ENCODE data around the gene EYA2. TPM values are rescaled to one million over a fixed set of nuclear protein-coding genes. Genes with fewer than 3 reads are reported as not detected.

Gene EYA2
- total RNA-seq, 1 donor from 2014 or later = 0.62 TPM

DNA sequence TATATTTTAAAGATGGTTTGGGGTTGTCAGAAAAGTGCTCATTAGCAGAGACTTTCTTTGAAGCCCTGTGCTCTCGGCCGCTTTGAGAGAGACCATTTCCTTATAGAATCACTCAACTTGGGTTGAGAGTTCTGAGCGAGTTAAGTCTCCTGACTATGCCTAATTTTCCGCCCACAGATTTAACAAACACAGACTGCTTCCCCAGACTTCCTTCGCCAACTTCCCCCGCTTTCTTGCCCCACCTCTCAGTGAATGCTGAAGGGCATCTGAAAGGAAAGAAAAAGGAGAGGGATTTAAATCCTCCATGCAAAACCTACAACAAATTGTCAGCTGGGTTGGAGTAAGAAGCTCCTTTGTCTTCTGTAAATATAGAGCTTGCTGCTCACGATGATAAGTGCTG, 224.0 kb downstream of the EYA2 start:
- CTCF ChIA-PET = no interaction called here
- peaks cover 17% of the 10 kb centered on the region for H3K27me3 Mint-ChIP-seq
- DNase-seq (no peak), ATAC-seq (ENCODE audit: low read depth) (no peak)
- H3K4me3 Mint-ChIP-seq = no peak overlapping the region
- no peaks in the 10 kb centered on the region for H3K9me3 Mint-ChIP-seq
- H3K36me3 Mint-ChIP-seq (ENCODE audit: low read depth) = no peaks in the 10 kb centered on the region
- no peak overlapping the region for H3K27ac Mint-ChIP-seq
- POLR2A ChIA-PET = no interaction called here
- TF ChIP-seq CTCF (IDR thresholded peaks at IDR 0.05) = no peak
- intact Hi-C loops (cut with micrococcal nuclease) = no loop called here
- no peaks in the 10 kb centered on the region for H3K4me1 Mint-ChIP-seq

- no peak overlapping the region for H3K4me3 Mint-ChIP-seq
- H3K9me3 Mint-ChIP-seq = no peaks in the 10 kb centered on the region
Observed at GRCh38 chr20:47120346-47120936, 225.8 kb downstream of the EYA2 start.

GRCh38 chr20:47122560-47122959, 227.9 kb downstream of the EYA2 start:
- peaks cover 27% of the 10 kb centered on the region for H3K27me3 Mint-ChIP-seq
- H3K9me3 Mint-ChIP-seq = no peaks in the 10 kb centered on the region
- DNase-seq = no peak
- H3K4me3 Mint-ChIP-seq = no peak overlapping the region
- no peak for TF ChIP-seq CTCF (IDR thresholded peaks at IDR 0.05)
- no peak for ATAC-seq (ENCODE audit: low read depth)
- no peak overlapping the region for H3K27ac Mint-ChIP-seq
- intact Hi-C loops (cut with micrococcal nuclease) = no loop called here
- ChIA-PET CTCF (no interaction called here), POLR2A (no interaction called here)
- peaks cover 5% of the 10 kb centered on the region for H3K4me1 Mint-ChIP-seq
- no peaks in the 10 kb centered on the region for H3K36me3 Mint-ChIP-seq (ENCODE audit: low read depth)

More at GRCh38 chr20:47120346-47120936, 225.8 kb downstream of the EYA2 start:
- no peak overlapping the region for H3K27ac Mint-ChIP-seq
- ATAC-seq (ENCODE audit: low read depth) (no peak), DNase-seq (no peak)
- H3K4me1 Mint-ChIP-seq = peaks cover 5% of the 10 kb centered on the region
- ChIA-PET POLR2A (no interaction called here), CTCF (no interaction called here)
- intact Hi-C loops (cut with micrococcal nuclease) = no loop called here
- no peak for TF ChIP-seq CTCF (IDR thresholded peaks at IDR 0.05)
- peaks cover 22% of the 10 kb centered on the region for H3K27me3 Mint-ChIP-seq
- H3K36me3 Mint-ChIP-seq (ENCODE audit: low read depth) = no peaks in the 10 kb centered on the region

- Mint-ChIP-seq H3K4me3 (no peak overlapping the region), H3K9me3 (no peaks in the 10 kb centered on the region), H3K36me3 (ENCODE audit: low read depth) (no peaks in the 10 kb centered on the region), H3K4me1 (peaks cover 5% of the 10 kb centered on the region), H3K27me3 (peaks cover 24% of the 10 kb centered on the region), H3K27ac (no peak overlapping the region)
- ChIA-PET POLR2A (no interaction called here), CTCF (no interaction called here)
- DNase-seq (no peak), ATAC-seq (ENCODE audit: low read depth) (no peak)
- intact Hi-C loops (cut with micrococcal nuclease) = no loop called here
- no peak for TF ChIP-seq CTCF (IDR thresholded peaks at IDR 0.05)
Observed at GRCh38 chr20:47124181-47124717, 229.6 kb downstream of the EYA2 start.

DNA sequence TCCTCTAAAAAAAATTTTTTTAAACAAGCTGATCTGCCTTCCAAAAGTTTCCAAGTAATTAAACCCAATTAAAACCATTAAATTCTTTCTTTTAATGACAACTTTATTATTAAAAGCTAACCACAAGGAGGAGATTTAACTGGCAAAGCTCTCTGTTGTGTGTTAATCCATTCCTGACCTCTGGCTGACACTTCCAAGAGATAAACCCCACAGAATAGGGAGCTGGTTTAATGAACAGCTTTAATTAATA, 230.8 kb downstream of the EYA2 start:
- Mint-ChIP-seq H3K27me3 (peaks cover 25% of the 10 kb centered on the region), H3K27ac (no peak overlapping the region), H3K36me3 (ENCODE audit: low read depth) (no peaks in the 10 kb centered on the region), H3K4me3 (no peak overlapping the region), H3K9me3 (no peaks in the 10 kb centered on the region), H3K4me1 (peaks cover 5% of the 10 kb centered on the region)
- DNase-seq (no peak), ATAC-seq (ENCODE audit: low read depth) (no peak)
- intact Hi-C loops (cut with micrococcal nuclease) = no loop called here
- TF ChIP-seq CTCF (IDR thresholded peaks at IDR 0.05) = no peak
- POLR2A ChIA-PET = no interaction called here
- CTCF ChIA-PET = no interaction called here
